ENCODE measurements around the gene CD300LF. TPM values are rescaled to one million over a fixed set of nuclear protein-coding genes. Genes with fewer than 3 reads are reported as not detected.
A peak's percentile ranks its signal among the peaks of the same experiment; 100 is the strongest.

The CD300LF gene
- total RNA-seq, 2 donors from 2014 or later, result not detected

- H3K27me3 Mint-ChIP-seq (ENCODE audit: low read depth), result peaks cover 6% of the 10 kb centered on the region
- H3K36me3 Mint-ChIP-seq (ENCODE audit: insufficient read depth in 2 of 2), result no peaks in the 10 kb centered on the region
- ATAC-seq (replicated peaks in 1 of 2) (no peak), DNase-seq (no peak)
- H3K4me1 Mint-ChIP-seq (ENCODE audit: low read depth), result peaks cover 10% of the 10 kb centered on the region
- no peak overlapping the region for H3K4me3 Mint-ChIP-seq
- no peaks in the 10 kb centered on the region for H3K9me3 Mint-ChIP-seq
- H3K27ac Mint-ChIP-seq, result no peak overlapping the region
Observed at GRCh38 chr17:74686761-74687160, 26.0 kb downstream of the CD300LF start.

- Mint-ChIP-seq H3K27me3 (ENCODE audit: low read depth) (peaks cover 6% of the 10 kb centered on the region), H3K9me3 (no peaks in the 10 kb centered on the region), H3K4me1 (ENCODE audit: low read depth) (peaks cover 12% of the 10 kb centered on the region), H3K27ac (no peak overlapping the region), H3K36me3 (ENCODE audit: insufficient read depth in 2 of 2) (no peaks in the 10 kb centered on the region), H3K4me3 (no peak overlapping the region)
- no peak for DNase-seq
- ATAC-seq (replicated peaks in 1 of 2), result no peak
Observed at GRCh38 chr17:74682471-74683190, 30.1 kb downstream of the CD300LF start.

GRCh38 chr17:74682028-74682427 is 30.7 kb downstream of the CD300LF start:
- DNase-seq (no peak), ATAC-seq (replicated peaks in 1 of 2) (no peak)
- Mint-ChIP-seq H3K27me3 (ENCODE audit: low read depth) (peaks cover 6% of the 10 kb centered on the region), H3K4me1 (ENCODE audit: low read depth) (peaks cover 16% of the 10 kb centered on the region), H3K4me3 (no peak overlapping the region), H3K36me3 (ENCODE audit: insufficient read depth in 2 of 2) (no peaks in the 10 kb centered on the region), H3K9me3 (no peaks in the 10 kb centered on the region), H3K27ac (no peak overlapping the region)

- Mint-ChIP-seq H3K4me1 (ENCODE audit: low read depth) (peaks cover 16% of the 10 kb centered on the region), H3K27me3 (ENCODE audit: low read depth) (peaks cover 6% of the 10 kb centered on the region), H3K36me3 (ENCODE audit: insufficient read depth in 2 of 2) (no peaks in the 10 kb centered on the region), H3K27ac (no peak overlapping the region), H3K9me3 (no peaks in the 10 kb centered on the region), H3K4me3 (no peak overlapping the region)
- no peak for ATAC-seq (replicated peaks in 1 of 2)
- no peak for DNase-seq
Observed at GRCh38 chr17:74680941-74681340, 31.8 kb downstream of the CD300LF start.

GRCh38 chr17:74680213-74680612 is 32.5 kb downstream of the CD300LF start:
- Mint-ChIP-seq H3K9me3 (no peaks in the 10 kb centered on the region), H3K4me3 (no peak overlapping the region), H3K4me1 (ENCODE audit: low read depth) (peaks cover 16% of the 10 kb centered on the region), H3K27me3 (ENCODE audit: low read depth) (peaks cover 6% of the 10 kb centered on the region), H3K36me3 (ENCODE audit: insufficient read depth in 2 of 2) (no peaks in the 10 kb centered on the region), H3K27ac (no peak overlapping the region)
- DNase-seq, result no peak
- ATAC-seq (replicated peaks in 1 of 2), result no peak

GRCh38 chr17:74679374-74679773 is 33.3 kb downstream of the CD300LF start:
- ATAC-seq (replicated peaks in 1 of 2), result no peak
- DNase-seq, result no peak
- no peak overlapping the region for H3K4me3 Mint-ChIP-seq
- H3K36me3 Mint-ChIP-seq (ENCODE audit: insufficient read depth in 2 of 2), result no peaks in the 10 kb centered on the region
- H3K4me1 Mint-ChIP-seq (ENCODE audit: low read depth), result peaks cover 16% of the 10 kb centered on the region
- no peak overlapping the region for H3K27ac Mint-ChIP-seq
- peaks cover 6% of the 10 kb centered on the region for H3K27me3 Mint-ChIP-seq (ENCODE audit: low read depth)
- no peaks in the 10 kb centered on the region for H3K9me3 Mint-ChIP-seq

- H3K4me1 Mint-ChIP-seq (ENCODE audit: low read depth), result peaks cover 16% of the 10 kb centered on the region
- H3K4me3 Mint-ChIP-seq, result no peak overlapping the region
- no peaks in the 10 kb centered on the region for H3K36me3 Mint-ChIP-seq (ENCODE audit: insufficient read depth in 2 of 2)
- ATAC-seq (replicated peaks in 1 of 2), result no peak
- H3K27ac Mint-ChIP-seq, result no peak overlapping the region
- no peaks in the 10 kb centered on the region for H3K9me3 Mint-ChIP-seq
- DNase-seq, result no peak
- H3K27me3 Mint-ChIP-seq (ENCODE audit: low read depth), result peaks cover 6% of the 10 kb centered on the region
Observed at GRCh38 chr17:74678541-74678940, 34.2 kb downstream of the CD300LF start.

- DNase-seq, result no peak
- Mint-ChIP-seq H3K4me1 (ENCODE audit: low read depth) (peaks cover 16% of the 10 kb centered on the region), H3K4me3 (no peak overlapping the region), H3K9me3 (no peaks in the 10 kb centered on the region), H3K27ac (peak overlapping the region; percentile 53), H3K27me3 (ENCODE audit: low read depth) (peaks cover 12% of the 10 kb centered on the region), H3K36me3 (ENCODE audit: insufficient read depth in 2 of 2) (no peaks in the 10 kb centered on the region)
- ATAC-seq (replicated peaks in 1 of 2), result no peak
Observed at GRCh38 chr17:74677558-74678466, 34.9 kb downstream of the CD300LF start.

- H3K4me1 Mint-ChIP-seq (ENCODE audit: low read depth), result peaks cover 4% of the 10 kb centered on the region
- H3K36me3 Mint-ChIP-seq (ENCODE audit: insufficient read depth in 2 of 2), result no peaks in the 10 kb centered on the region
- ATAC-seq (replicated peaks in 1 of 2) (peak; percentile 84 to 86), DNase-seq (peak; percentile 75)
- no peak overlapping the region for H3K27ac Mint-ChIP-seq
- peak overlapping the region in 1 of 2 donors; percentile 2 for H3K4me3 Mint-ChIP-seq
- H3K9me3 Mint-ChIP-seq, result no peaks in the 10 kb centered on the region
- H3K27me3 Mint-ChIP-seq (ENCODE audit: low read depth), result peaks cover 54% of the 10 kb centered on the region
Observed at GRCh38 chr17:74671031-74671771, 41.5 kb downstream of the CD300LF start.

- ATAC-seq (replicated peaks in 1 of 2) (no peak), DNase-seq (no peak)
- no peaks in the 10 kb centered on the region for H3K9me3 Mint-ChIP-seq
- no peak overlapping the region for H3K27ac Mint-ChIP-seq
- H3K27me3 Mint-ChIP-seq (ENCODE audit: low read depth), result peaks cover 54% of the 10 kb centered on the region
- H3K36me3 Mint-ChIP-seq (ENCODE audit: insufficient read depth in 2 of 2), result no peaks in the 10 kb centered on the region
- H3K4me1 Mint-ChIP-seq (ENCODE audit: low read depth), result peaks cover 4% of the 10 kb centered on the region
- no peak overlapping the region for H3K4me3 Mint-ChIP-seq
Observed at GRCh38 chr17:74670329-74670728, 42.4 kb downstream of the CD300LF start.

GRCh38 chr17:74663561-74663960 is 49.2 kb downstream of the CD300LF start:
- no peaks in the 10 kb centered on the region for H3K9me3 Mint-ChIP-seq
- DNase-seq, result no peak
- ATAC-seq (replicated peaks in 1 of 2), result no peak
- no peaks in the 10 kb centered on the region for H3K4me1 Mint-ChIP-seq (ENCODE audit: low read depth)
- no peak overlapping the region for H3K27ac Mint-ChIP-seq
- no peaks in the 10 kb centered on the region for H3K36me3 Mint-ChIP-seq (ENCODE audit: insufficient read depth in 2 of 2)
- H3K4me3 Mint-ChIP-seq, result no peak overlapping the region
- peaks cover 41% of the 10 kb centered on the region for H3K27me3 Mint-ChIP-seq (ENCODE audit: low read depth)

- Mint-ChIP-seq H3K4me1 (ENCODE audit: low read depth) (peaks cover 8% of the 10 kb centered on the region), H3K4me3 (no peak overlapping the region), H3K9me3 (no peaks in the 10 kb centered on the region), H3K36me3 (ENCODE audit: insufficient read depth in 2 of 2) (no peaks in the 10 kb centered on the region), H3K27ac (no peak overlapping the region), H3K27me3 (ENCODE audit: low read depth) (peaks cover 38% of the 10 kb centered on the region)
- no peak for DNase-seq
- no peak for ATAC-seq (replicated peaks in 1 of 2)
Observed at GRCh38 chr17:74659889-74660288, 52.8 kb downstream of the CD300LF start.

GRCh38 chr17:74658620-74659019 is 54.1 kb downstream of the CD300LF start:
- Mint-ChIP-seq H3K4me1 (ENCODE audit: low read depth) (peaks cover 8% of the 10 kb centered on the region), H3K36me3 (ENCODE audit: insufficient read depth in 2 of 2) (no peaks in the 10 kb centered on the region), H3K4me3 (no peak overlapping the region), H3K27ac (no peak overlapping the region), H3K27me3 (ENCODE audit: low read depth) (peaks cover 28% of the 10 kb centered on the region), H3K9me3 (no peaks in the 10 kb centered on the region)
- DNase-seq, result no peak
- no peak for ATAC-seq (replicated peaks in 1 of 2)
